GM21390 (cell line): ENCODE data around the gene RPS16.
A peak's percentile ranks its signal among the peaks of the same experiment; 100 is the strongest.

Source experiments
- ATAC-seq: cut with Tn5 transposase; IDR thresholded peaks from one replicate; pipeline ENCODE4 v1.9.1; 2021; ENCODE audit not compliant: unreplicated experiment

The RPS16 gene

DNA sequence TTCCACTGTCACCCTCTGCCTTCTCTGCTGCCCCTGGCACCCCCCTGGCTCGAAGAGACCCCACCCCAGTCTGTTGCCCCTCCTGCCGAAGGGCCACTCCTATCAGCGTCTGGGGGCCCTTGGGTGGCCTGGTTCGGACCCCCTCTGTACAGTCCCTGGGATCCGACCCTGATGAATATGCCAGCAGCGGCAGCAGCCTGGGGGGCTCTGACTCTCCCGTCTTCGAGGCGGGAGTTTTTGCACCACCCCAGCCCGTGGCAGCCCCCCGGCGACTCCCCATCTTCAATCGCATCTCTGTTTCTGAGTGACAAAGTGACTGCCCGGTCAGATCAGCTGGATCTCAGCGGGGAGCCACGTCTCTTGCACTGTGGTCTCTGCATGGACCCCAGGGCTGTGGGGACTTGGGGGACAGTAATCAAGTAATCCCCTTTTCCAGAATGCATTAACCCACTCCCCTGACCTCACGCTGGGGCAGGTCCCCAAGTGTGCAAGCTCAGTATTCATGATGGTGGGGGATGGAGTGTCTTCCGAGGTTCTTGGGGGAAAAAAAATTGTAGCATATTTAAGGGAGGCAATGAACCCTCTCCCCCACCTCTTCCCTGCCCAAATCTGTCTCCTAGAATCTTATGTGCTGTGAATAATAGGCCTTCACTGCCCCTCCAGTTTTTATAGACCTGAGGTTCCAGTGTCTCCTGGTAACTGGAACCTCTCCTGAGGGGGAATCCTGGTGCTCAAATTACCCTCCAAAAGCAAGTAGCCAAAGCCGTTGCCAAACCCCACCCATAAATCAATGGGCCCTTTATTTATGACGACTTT is 27.1 kb downstream of the RPS16 start:
- no peak for ATAC-seq

DNA sequence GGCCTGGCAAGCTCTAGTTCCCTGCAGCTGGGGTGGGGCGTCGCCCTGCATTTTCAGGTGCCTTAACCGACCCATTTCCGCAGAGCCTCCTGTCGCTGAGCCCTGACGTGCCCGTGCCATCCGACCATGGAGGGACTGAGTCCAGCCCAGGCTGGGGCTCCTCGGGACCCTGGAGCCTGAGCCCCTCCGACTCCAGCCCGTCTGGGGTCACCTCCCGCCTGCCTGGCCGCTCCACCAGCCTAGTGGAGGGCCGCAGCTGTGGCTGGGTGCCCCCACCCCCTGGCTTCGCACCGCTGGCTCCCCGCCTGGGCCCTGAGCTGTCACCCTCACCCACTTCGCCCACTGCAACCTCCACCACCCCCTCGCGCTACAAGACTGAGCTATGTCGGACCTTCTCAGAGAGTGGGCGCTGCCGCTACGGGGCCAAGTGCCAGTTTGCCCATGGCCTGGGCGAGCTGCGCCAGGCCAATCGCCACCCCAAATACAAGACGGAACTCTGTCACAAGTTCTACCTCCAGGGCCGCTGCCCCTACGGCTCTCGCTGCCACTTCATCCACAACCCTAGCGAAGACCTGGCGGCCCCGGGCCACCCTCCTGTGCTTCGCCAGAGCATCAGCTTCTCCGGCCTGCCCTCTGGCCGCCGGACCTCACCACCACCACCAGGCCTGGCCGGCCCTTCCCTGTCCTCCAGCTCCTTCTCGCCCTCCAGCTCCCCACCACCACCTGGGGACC is 27.9 kb downstream of the RPS16 start:
- no peak for ATAC-seq

DNA sequence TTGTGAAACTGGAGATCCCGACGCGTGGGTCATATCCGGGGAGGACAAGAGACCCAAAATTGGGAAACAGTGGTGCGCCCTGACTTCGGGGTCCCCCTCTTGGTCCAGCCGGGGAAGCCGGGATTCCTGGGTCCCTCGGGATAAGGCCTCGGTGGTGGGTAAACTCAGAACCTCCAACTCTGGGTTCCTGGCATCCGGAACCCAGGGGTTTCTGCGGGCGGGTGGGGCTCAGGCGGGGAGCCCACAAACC is 28.4 kb downstream of the RPS16 start:
- ATAC-seq = no peak

GRCh38 chr19:39406656-39407409 is 28.9 kb downstream of the RPS16 start, which contains the start of gene ZFP36:
Gene ZFP36, plus strand, starts transcription at chr19:39406847. Its CDS starts 58 bp downstream, at chr19:39406905.
- no peak for ATAC-seq

GRCh38 chr19:39405958-39406655 is 29.6 kb downstream of the RPS16 start:
- ATAC-seq = no peak

DNA sequence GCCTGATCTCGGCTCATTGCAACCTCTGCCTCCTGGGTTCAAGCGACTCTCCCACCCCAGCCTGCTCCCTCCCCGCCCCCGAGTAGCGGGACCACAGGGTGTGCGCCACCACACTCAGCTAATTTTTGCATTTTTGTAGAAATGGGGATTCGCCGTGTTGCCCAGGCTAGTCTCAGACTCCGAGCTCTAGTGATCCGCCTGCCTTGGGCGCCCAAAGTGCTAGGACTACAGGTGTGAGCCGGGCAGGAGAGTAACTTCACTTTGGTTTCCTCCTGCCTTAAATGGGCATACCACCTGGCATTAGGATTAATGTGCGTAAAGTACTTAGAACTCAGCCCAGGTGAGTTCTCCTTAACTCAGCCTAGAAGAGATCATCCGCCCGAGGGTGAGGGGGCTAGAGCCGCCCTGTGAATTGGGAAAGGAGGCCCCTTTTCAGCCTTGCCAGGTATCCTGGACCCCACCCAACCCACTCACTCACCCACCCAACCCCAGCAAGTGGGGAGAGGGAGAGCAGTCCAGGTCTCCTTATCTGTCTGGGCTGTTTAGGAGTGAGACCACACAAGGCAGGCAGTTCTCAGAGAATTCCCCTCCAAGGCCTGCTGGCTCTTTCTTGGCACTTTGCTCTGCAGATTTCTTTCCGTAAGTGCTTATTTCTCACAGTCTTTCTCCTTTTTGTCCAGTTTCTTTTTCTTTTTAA is 30.3 kb downstream of the RPS16 start:
- no peak for ATAC-seq

DNA sequence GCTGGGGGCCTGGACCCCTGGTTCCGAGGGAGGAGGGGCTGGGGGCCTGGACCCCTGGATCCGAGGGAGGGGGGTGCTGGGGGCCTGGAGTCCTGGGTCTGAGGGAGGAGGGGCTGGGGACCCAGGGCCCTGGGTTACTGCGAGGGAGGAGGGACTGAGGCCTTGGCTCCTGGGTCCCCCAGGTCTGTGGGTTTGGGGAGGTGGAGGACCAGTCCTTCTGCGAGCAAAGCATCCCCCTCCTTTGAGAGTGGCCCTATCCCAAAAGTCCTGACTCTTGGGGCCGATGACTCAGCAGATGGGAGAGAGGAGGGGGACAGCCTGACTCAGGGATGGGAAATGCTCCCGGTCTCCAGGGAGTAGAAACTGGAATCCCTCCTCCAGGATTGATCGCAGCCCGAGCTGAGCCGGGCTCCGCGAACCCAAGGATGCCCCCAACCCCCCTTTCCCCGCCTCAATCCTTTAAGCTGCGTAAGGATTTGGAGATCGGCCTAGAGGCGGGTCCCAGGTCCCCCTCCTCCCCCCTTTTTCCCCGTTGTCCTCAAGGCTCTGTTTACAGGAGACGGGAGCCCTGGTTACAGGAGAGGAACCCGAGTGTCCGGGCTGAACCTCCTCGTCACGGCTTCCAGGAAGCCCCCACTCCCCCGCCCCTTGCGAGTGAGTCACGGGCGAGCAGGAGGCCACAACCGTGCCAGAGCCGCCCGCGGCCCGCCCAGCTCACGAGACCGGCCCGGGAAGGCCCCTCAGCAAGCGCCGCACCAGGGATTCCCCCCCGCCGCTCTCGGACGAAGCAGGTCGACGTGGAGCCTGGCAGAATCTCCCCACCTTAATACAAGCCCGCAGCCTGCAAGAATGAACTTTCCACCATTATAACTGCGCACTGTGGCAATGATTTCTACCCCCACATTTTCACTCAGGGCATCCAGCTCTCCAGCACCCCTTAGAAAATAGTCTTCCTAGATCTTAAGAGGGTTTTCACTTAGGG is 32.1 kb downstream of the RPS16 start:
- no peak for ATAC-seq

GRCh38 chr19:39402346-39403300 is 33.1 kb downstream of the RPS16 start:
- ATAC-seq = no peak

DNA sequence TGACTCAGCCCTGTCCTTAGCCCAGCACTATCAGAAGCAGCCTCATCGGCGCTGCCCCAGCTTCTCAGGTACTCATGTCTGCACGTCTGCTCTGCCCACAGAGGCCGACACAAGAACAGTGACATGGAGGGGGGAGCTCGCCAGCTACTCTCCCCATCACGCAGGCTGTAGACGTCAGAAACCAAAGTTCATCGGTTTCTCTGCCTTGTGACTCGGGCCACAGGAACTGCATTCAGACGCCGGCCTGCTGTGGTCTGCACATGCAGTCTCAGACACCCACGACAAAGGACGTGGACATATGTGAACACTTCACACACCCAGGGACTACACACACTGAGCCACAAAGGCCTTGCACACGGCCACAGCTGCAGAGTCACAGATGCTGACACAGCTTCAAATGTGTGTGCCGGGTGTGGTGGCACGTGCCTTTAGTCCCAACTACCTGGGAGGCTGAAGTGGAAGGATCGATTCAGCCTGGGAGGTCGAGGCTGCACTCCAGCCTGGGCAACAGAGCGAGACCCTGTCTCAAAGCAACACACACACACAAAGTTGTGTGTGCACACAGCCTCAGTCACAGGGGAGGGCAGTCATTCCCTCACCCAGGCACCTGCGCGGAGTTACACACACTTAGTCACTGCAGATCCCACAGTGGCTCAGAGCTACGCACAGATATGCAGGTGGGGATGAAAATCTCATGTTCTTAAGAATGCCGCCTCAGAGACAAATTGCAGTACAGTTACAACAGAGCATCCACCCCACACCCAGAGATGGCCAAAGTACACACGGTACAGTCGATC is 34.0 kb downstream of the RPS16 start:
- peak; percentile 29 for ATAC-seq

DNA sequence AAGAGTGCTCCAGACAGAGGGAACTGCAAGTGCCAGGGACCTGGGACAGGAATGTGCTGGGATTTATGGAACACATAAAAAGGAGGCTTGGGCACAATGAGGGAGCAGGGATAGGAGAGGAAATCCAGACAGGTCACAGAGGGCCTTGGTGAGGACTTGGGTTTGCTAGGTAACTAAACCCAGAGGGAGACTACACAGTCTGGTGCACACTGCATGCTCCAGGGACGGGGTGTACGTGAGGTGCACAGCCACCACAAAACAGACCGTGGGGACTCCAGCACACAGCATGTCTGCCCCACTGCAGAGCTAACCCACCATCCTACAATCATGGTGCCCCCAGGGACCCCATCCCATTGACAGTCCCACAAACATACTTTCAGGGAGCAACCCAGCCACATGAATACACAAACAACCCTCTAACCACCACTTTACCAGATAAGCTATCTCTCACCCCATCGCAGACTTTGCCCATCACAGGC is 34.6 kb downstream of the RPS16 start:
- no peak for ATAC-seq

- ATAC-seq = no peak
These were observed 35.7 kb downstream of the RPS16 start for GRCh38 chr19:39400061-39400460.

- no peak for ATAC-seq
These were observed 36.1 kb downstream of the RPS16 start for GRCh38 chr19:39399668-39400050.

GRCh38 chr19:39398297-39398864 is 37.4 kb downstream of the RPS16 start:
- no peak for ATAC-seq

DNA sequence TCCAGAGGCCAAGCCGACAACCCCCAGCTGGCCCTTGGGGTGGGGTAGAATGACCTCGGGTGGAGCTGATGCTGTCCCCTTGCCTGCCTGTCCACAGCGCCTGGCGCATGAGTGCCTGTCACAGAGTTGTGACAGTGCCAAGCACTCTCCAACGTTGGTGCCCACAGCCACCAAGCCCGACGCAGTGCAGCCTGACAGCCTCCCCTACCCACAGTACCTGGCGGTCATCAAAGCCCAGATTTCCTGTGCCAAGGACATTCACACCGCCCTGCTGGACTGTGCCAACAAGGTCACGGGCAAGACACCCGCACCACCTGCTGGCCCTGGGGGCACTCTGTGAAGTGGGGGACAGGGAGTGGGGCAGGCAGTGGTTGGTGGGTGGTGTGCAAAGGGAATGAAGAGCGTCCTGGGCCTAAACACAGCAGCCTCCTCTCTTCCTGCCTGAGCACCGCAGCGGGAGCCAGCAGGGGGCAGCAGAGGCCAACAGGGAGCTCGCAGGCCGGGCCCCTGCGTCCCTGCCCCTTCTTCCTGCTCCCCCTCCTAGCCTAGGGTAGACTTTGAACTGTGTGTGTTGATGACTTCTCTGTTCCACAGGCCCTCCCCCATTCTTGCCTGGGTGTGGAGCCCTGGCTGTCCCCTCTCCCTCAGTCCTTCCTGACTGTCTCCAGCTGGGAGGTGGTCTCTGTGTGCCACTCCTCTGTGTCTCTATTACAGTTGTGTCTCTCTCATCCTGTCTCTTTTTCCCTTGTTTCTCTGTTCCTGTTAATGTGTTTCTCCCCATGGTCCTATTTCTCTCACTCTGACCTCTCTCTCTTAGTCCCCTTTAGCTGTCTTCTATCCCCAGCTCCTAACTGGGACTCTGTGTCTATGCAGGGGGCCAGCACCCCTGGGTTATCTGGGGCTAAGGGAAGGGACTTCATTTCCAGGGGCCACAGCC is 38.1 kb downstream of the RPS16 start:
- ATAC-seq = peak; percentile 37

- peak; percentile 85 for ATAC-seq
These were observed 44.9 kb downstream of the RPS16 start, which contains the start of the genes MED29 and PAF1 for GRCh38 chr19:39390751-39391437. Gene MED29, plus strand, starts transcription at chr19:39391378. Its CDS starts 45 bp downstream, at chr19:39391423. Gene PAF1, minus strand, starts transcription at chr19:39391106. Its CDS starts 242 bp downstream, at chr19:39390864.
